HepG2 (cell line): Measurements from ENCODE around the gene SDF2. TPM values are rescaled to one million over a fixed set of nuclear protein-coding genes. Genes with fewer than 3 reads are reported as not detected.
A peak's percentile ranks its signal among the peaks of the same experiment; 100 is the strongest.

Source experiments
- ASH2L ChIP-seq: fragments of 300-600, 200-600 bp; sonication (generic); IDR thresholded peaks from 2 replicates; pipeline ENCODE4 v1.7.0; 2017; ENCODE audit warnings: low read depth, mild to moderate bottlenecking, moderate library complexity, mixed read lengths, low read length; ENCODE audit not compliant: insufficient read length
- ATF2 ChIP-seq: sonication (generic); formaldehyde crosslinking; IDR thresholded peaks from 2 replicates; pipeline ENCODE4 v1.4.0; 2020; ENCODE audit warnings: missing genetic modification reagents
- GATAD1 ChIP-seq: IDR thresholded peaks from 2 replicates; pipeline ENCODE4 v1.6.1; 2016; ENCODE audit warnings: missing genetic modification reagents, missing compliant biosample characterization
- GMEB2 ChIP-seq: IDR thresholded peaks from 2 replicates; pipeline ENCODE4 v1.6.1; 2016; ENCODE audit warnings: missing biosample characterization, missing genetic modification reagents, low read depth
- HHEX ChIP-seq: IDR thresholded peaks from 2 replicates; pipeline ENCODE4 v1.6.1; 2016; ENCODE audit warnings: control low read depth
- HNF1B ChIP-seq: sonication (generic); formaldehyde crosslinking; IDR thresholded peaks from 2 replicates; pipeline ENCODE4 v1.5.1; 2020; ENCODE audit warnings: mild to moderate bottlenecking, moderate library complexity, missing genetic modification reagents
- IKZF5 ChIP-seq: IDR thresholded peaks from 2 replicates; pipeline ENCODE4 v1.6.1; 2018; ENCODE audit warnings: missing genetic modification reagents, mild to moderate bottlenecking, missing compliant biosample characterization
- KDM5A ChIP-seq: fragments of 200-600 bp; sonication (generic); IDR thresholded peaks from 2 replicates; pipeline ENCODE4 v1.7.0; 2018; ENCODE audit warnings: antibody characterized with exemption, mild to moderate bottlenecking, low read length, borderline replicate concordance
- KMT2B ChIP-seq: IDR thresholded peaks from 2 replicates; pipeline ENCODE4 v1.6.1; 2016; ENCODE audit warnings: missing genetic modification reagents, missing compliant biosample characterization
- MED1 ChIP-seq: sonication (generic); formaldehyde crosslinking; IDR thresholded peaks from 2 replicates; pipeline ENCODE4 v1.4.0; 2020; ENCODE audit warnings: missing genetic modification reagents
- MTF1 ChIP-seq: sonication (generic); formaldehyde crosslinking; IDR thresholded peaks from 2 replicates; pipeline ENCODE4 v1.5.0; 2020; ENCODE audit warnings: missing genetic modification reagents
- POGK ChIP-seq: sonication (generic); formaldehyde crosslinking; conservative IDR thresholded peaks from 2 replicates; pipeline ENCODE4 v1.8.0; 2022; ENCODE audit warnings: mild to moderate bottlenecking, moderate library complexity, missing genetic modification reagents
- TFDP1 ChIP-seq: IDR thresholded peaks from 2 replicates; pipeline ENCODE4 v1.6.1; 2016; ENCODE audit warnings: missing compliant biosample characterization, missing genetic modification reagents, borderline replicate concordance
- ZBTB38 ChIP-seq: sonication (generic); formaldehyde crosslinking; IDR thresholded peaks from 2 replicates; pipeline ENCODE4 v1.5.1; 2020; ENCODE audit warnings: mild to moderate bottlenecking, missing genetic modification reagents
- ZNF710 ChIP-seq: sonication (generic); formaldehyde crosslinking; IDR thresholded peaks from 2 replicates; pipeline ENCODE4 v1.5.0; 2020; ENCODE audit warnings: mild to moderate bottlenecking, missing genetic modification reagents, borderline replicate concordance
- polyA plus RNA-seq, 8 experiments: library from polyadenylated mRNA; depleted of rRNA in 3 of 8; stranded (reverse) in 7 of 8; unstranded in 1 of 8; fragments of >200 nt; fragmentation: Illumina TruSeq in 4 of 8; extraction: Trizol in 4 of 8; gene quantifications; 2 replicates each; pipeline versions ENCODE4 v1.2.1 to v1.2.3, GENCODE V29; 2011 to 2016; ENCODE audit warnings: low read depth in 4 of 8, missing spikeins in 1 of 8, mixed read lengths in 1 of 8; ENCODE audit not compliant: insufficient read depth in 1 of 8
- total RNA-seq, 5 experiments: library from RNA; depleted of rRNA; stranded (reverse); fragments of >200 nt; fragmentation: Illumina TruSeq; extraction: Trizol; gene quantifications; 2 replicates each; pipeline ENCODE4 v1.2.3, GENCODE V29; 2016; ENCODE audit warnings: low read depth in 1 of 5

SDF2 gene
- total and polyA plus RNA-seq, 2 of the 13 experiments (the other 11 are each of a cell fraction or from before 2014, with no cell fraction given) = 58.2 to 58.4 TPM

GRCh38 chr17:28598799-28599310 is 62.9 kb downstream of the SDF2 start, which contains the start of gene SPAG5 (continued):
- TF ChIP-seq TFDP1 (CRISPR knock-in tag) (peak; percentile 98), ZNF710 (CRISPR knock-in tag) (peak; percentile 66; the same call in 1 of the 2 replicates), ASH2L (peak; percentile 85), IKZF5 (CRISPR knock-in tag) (0 out of 2 replicates have a peak, but pooled peaks have one; percentile 34), MTF1 (no peak), ATF2 (CRISPR knock-in tag) (peak; percentile 11; the same call in 1 of the 2 replicates), MED1 (CRISPR knock-in tag) (peak; percentile 63; the same call in 1 of the 2 replicates), HNF1B (CRISPR knock-in tag) (peak; percentile 62; the same call in 1 of the 2 replicates), GATAD1 (CRISPR knock-in tag) (peak; percentile 77), ZBTB38 (peak; percentile 26; the same call in 1 of the 2 replicates), GMEB2 (peak; percentile 37; the same call in 1 of the 2 replicates), POGK (peak; percentile 75; the same call in 1 of the 2 replicates), HHEX (CRISPR knock-in tag) (no peak), KMT2B (CRISPR knock-in tag) (peak; percentile 61; the same call in 1 of the 2 replicates), KDM5A (peak; percentile 82)
